Lung (tissue), 12 donors: ENCODE data around the gene PFAS. TPM values are rescaled to one million over a fixed set of nuclear protein-coding genes. Genes with fewer than 3 reads are reported as not detected.

ENCODE experiments used
- ATAC-seq: fragments of 200-7000 bp; cut with Tn5 transposase; one replicate; pipeline ENCODE4 v1.9.1; 2020; ENCODE audit warnings: moderate number of reproducible peaks; ENCODE audit not compliant: insufficient read depth, low FRiP score
- DNase-seq, 3 donors: peaks; one replicate each; pipeline ENCODE4 v3.0.0-alpha.2; 2013 to 2017
- H3K27ac ChIP-seq, 2 donors: one replicate each; pipeline ENCODE4 v1.5.1; 2013; ENCODE audit warnings: mild to moderate bottlenecking in 2 of 2, moderate library complexity in 2 of 2, control low read depth in 1 of 2, inconsistent platforms in 1 of 2, low read depth in 1 of 2, low read length in 1 of 2
- H3K27me3 ChIP-seq, 3 donors: one replicate each; pipeline ENCODE4 v1.5.1; 2013; ENCODE audit warnings: low read length in 2 of 3; ENCODE audit not compliant: control insufficient read depth in 3 of 3, insufficient read depth in 3 of 3
- H3K36me3 ChIP-seq, 4 donors: one replicate each; pipeline ENCODE4 v1.5.1; 2013; ENCODE audit warnings: low read length in 4 of 4, mild to moderate bottlenecking in 1 of 4, moderate library complexity in 1 of 4; ENCODE audit not compliant: control insufficient read depth in 4 of 4, insufficient read depth in 4 of 4
- H3K4me1 ChIP-seq, 5 donors: one replicate each; pipeline ENCODE4 v1.5.1; 2013; ENCODE audit warnings: low read length in 5 of 5, mild to moderate bottlenecking in 2 of 5, moderate library complexity in 1 of 5; ENCODE audit not compliant: control insufficient read depth in 5 of 5, insufficient read depth in 5 of 5
- H3K4me3 ChIP-seq: one replicate; pipeline ENCODE4 v1.5.1; 2013; ENCODE audit warnings: mild to moderate bottlenecking, control low read depth, moderate library complexity
- H3K9ac ChIP-seq, 2 donors: one replicate each; pipeline ENCODE4 v1.5.1; 2013; ENCODE audit warnings: low read length in 2 of 2, control low read depth in 1 of 2; ENCODE audit not compliant: insufficient read depth in 1 of 2
- H3K9me3 ChIP-seq, 4 donors: one replicate each; pipeline ENCODE4 v1.5.1; 2013; ENCODE audit warnings: low read length in 3 of 4, mild to moderate bottlenecking in 1 of 4, moderate library complexity in 1 of 4; ENCODE audit not compliant: control insufficient read depth in 4 of 4, insufficient read depth in 3 of 4
- CTCF ChIP-seq: IDR thresholded peaks from 2 replicates; pipeline ENCODE4 v1.5.1; 2012; ENCODE audit warnings: mild to moderate bottlenecking; ENCODE audit errors: control extremely low read depth, extremely low read depth
- WGBS, 2 donors: extraction: QIAGEN DNeasy Blood & Tissue Kit; methylation state at CpG; one replicate each; pipeline ENCODE4 v1.1.7; 2013; 5-methylcytosine and 5-hydroxymethylcytosine counted together
- polyA plus RNA-seq, 2 donors: library from polyadenylated mRNA; stranded (reverse); fragments of 200-250 nt; gene quantifications; one replicate each; pipeline ENCODE4 v1.2.1, GENCODE V29; 2013
- total RNA-seq, 2 donors: library from RNA; depleted of rRNA in 1 of 2; stranded (reverse); fragments of >200 nt in 1 of 2; gene quantifications; one replicate each; pipeline ENCODE4 v1.2.1, GENCODE V29; 2014 to 2021
- donor health status: control.
- donor health status: control.
- donor health status: Bipolar disorder and iron deficiency.
- donor health status: healthy.
- donor health status: DM: yes; HTN: yes; CAD: no.

Gene PFAS
- total and polyA plus RNA-seq, 4 donors: 14.0 to 47.6 (median 17.7) TPM

GRCh38 chr17:8273884-8274444 is 24.9 kb downstream of the PFAS start:
- peaks cover 0 to 6% (median 0%) of the 10 kb centered on the region in 5 donors for H3K4me1 ChIP-seq
- WGBS, 2 donors: 87 to 91% methylated on average over 4 of the region's 4 CpGs
- no peak overlapping the region for H3K9ac ChIP-seq
- no peak overlapping the region for H3K4me3 ChIP-seq
- TF ChIP-seq CTCF: no peak
- DNase-seq (peak in 2 of 3 donors; percentile 57 to 82), ATAC-seq (no peak)
- H3K36me3 ChIP-seq: peaks cover 0 to 6% (median 4%) of the 10 kb centered on the region in 4 donors
- no peaks in the 10 kb centered on the region for H3K9me3 ChIP-seq
- H3K27ac ChIP-seq: no peak overlapping the region
- H3K27me3 ChIP-seq: no peaks in the 10 kb centered on the region

GRCh38 chr17:8274816-8275215 is 25.7 kb downstream of the PFAS start:
- 71 to 83% methylated on average over 5 of the region's 5 CpGs for WGBS, 2 donors
- no peak for TF ChIP-seq CTCF
- DNase-seq: peak in 1 of 3 donors; percentile 23

GRCh38 chr17:8275421-8276290 is 26.6 kb downstream of the PFAS start:
- TF ChIP-seq CTCF: no peak
- ATAC-seq (no peak), DNase-seq (peak in 2 of 3 donors; percentile 10 to 18)
- Histone ChIP-seq H3K9me3 (no peaks in the 10 kb centered on the region), H3K27ac (no peak overlapping the region), H3K4me1 (peaks cover 0 to 6% (median 0%) of the 10 kb centered on the region in 5 donors), H3K27me3 (no peaks in the 10 kb centered on the region), H3K4me3 (no peak overlapping the region), H3K36me3 (no peaks in the 10 kb centered on the region), H3K9ac (no peak overlapping the region)
- WGBS, 2 donors: 75 to 81% methylated on average over 9 of the region's 9 CpGs

More at GRCh38 chr17:8274816-8275215, 25.7 kb downstream of the PFAS start:
- Histone ChIP-seq H3K27ac (no peak overlapping the region), H3K9me3 (no peaks in the 10 kb centered on the region), H3K4me3 (no peak overlapping the region), H3K27me3 (no peaks in the 10 kb centered on the region), H3K4me1 (peaks cover 0 to 6% (median 0%) of the 10 kb centered on the region in 5 donors), H3K36me3 (no peaks in the 10 kb centered on the region), H3K9ac (no peak overlapping the region)
- ATAC-seq: no peak
